ENCODE results near the gene PNKD. TPM values are rescaled to one million over a fixed set of nuclear protein-coding genes. Genes with fewer than 3 reads are reported as not detected.

The PNKD gene
- total RNA-seq, 1 donor from 2014 or later = 13.5 TPM

DNA sequence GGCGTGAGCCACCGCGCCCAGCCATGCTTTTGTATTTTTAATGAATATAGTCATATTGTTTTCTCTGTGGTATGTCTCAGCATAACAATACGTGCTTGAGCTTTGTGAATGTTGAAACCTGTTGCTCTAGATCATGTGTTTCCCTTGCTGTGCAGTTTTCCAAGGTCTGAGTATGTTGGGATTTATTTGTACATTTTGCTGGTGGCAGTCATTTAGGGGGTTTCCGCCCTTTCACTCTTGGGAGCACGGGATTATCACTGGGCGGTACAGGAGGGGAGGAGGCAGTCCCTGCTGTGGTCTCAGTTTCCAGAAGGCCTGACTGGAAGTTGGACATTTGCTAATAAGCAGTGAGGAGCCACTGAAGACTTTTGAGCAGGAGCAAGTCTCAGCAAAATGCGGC is 61.4 kb downstream of the PNKD start:
- no peak overlapping the region for H3K4me3 ChIP-seq
- no peak overlapping the region for H2AFZ ChIP-seq (replicated peaks)
- no peaks in the 10 kb centered on the region for H3K36me3 ChIP-seq
- TF ChIP-seq EZH2 (IDR thresholded peaks at IDR 0.05) (no peak), EZH2phosphoT487 (IDR thresholded peaks at IDR 0.05) (no peak)
- Mint-ChIP-seq H3K36me3 (no peaks in the 10 kb centered on the region), H3K4me3 (peak overlapping the region; percentile 64), H3K4me1 (peaks cover 26% of the 10 kb centered on the region), H3K27me3 (ENCODE audit: insufficient read depth, low read depth) (peaks cover 16% of the 10 kb centered on the region), H3K27ac (peak overlapping the region; percentile 76), H3K9me3 (no peaks in the 10 kb centered on the region)
- DNase-seq (ENCODE audit: low spot score) = no peak
- H3K4me1 ChIP-seq = peaks cover 20% of the 10 kb centered on the region
- no peaks in the 10 kb centered on the region for H4K20me1 ChIP-seq (ENCODE audit: low read depth)
- no peak overlapping the region for H3K9ac ChIP-seq
- H3K27me3 ChIP-seq = no peaks in the 10 kb centered on the region
- H3F3A ChIP-seq (ENCODE audit: low read depth) = no peaks in the 10 kb centered on the region
- H3K9me3 ChIP-seq (ENCODE audit: low read depth) = no peaks in the 10 kb centered on the region
- H3K79me2 ChIP-seq (ENCODE audit: low read depth) = no peaks in the 10 kb centered on the region
- no peak overlapping the region for H3K27ac ChIP-seq
- no peak overlapping the region for H3K4me2 ChIP-seq

DNA sequence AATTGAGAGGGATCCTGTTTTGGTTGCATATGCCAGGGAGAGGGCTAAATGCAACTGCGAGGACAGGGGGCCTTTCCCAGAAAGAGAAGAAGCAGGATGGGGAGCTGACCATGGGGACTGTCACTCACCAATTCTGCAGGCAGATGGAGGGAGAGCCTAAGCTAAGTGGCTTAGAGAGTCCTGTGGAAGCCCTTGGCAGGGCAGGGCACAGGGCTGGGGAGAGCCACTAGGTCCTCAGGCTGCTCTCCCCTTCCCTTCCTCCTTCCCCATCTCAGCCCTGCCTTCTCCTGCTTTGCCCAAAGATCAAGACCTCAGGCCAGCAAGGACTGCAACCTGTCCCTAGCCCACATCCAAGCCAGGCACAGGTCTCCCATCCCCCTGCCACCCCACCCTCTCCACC is 62.0 kb downstream of the PNKD start:
- Mint-ChIP-seq H3K27ac (peak overlapping the region; percentile 50), H3K9me3 (no peaks in the 10 kb centered on the region), H3K36me3 (no peaks in the 10 kb centered on the region), H3K27me3 (ENCODE audit: insufficient read depth, low read depth) (peaks cover 16% of the 10 kb centered on the region), H3K4me3 (peak overlapping the region; percentile 64), H3K4me1 (peaks cover 26% of the 10 kb centered on the region)
- Histone ChIP-seq H3K9me3 (ENCODE audit: low read depth) (no peaks in the 10 kb centered on the region), H3K4me3 (no peak overlapping the region), H3K27ac (no peak overlapping the region), H4K20me1 (ENCODE audit: low read depth) (no peaks in the 10 kb centered on the region), H3K36me3 (no peaks in the 10 kb centered on the region), H3K79me2 (ENCODE audit: low read depth) (no peaks in the 10 kb centered on the region), H3K4me2 (no peak overlapping the region), H3F3A (ENCODE audit: low read depth) (no peaks in the 10 kb centered on the region), H3K4me1 (peaks cover 15% of the 10 kb centered on the region), H3K9ac (no peak overlapping the region), H2AFZ (replicated peaks) (no peak overlapping the region), H3K27me3 (no peaks in the 10 kb centered on the region)
- no peak for DNase-seq (ENCODE audit: low spot score)
- TF ChIP-seq CTCF (IDR thresholded peaks at IDR 0.05) (no peak), EZH2phosphoT487 (IDR thresholded peaks at IDR 0.05) (no peak), EZH2 (IDR thresholded peaks at IDR 0.05) (no peak)

GRCh38 chr2:218332920-218333645 is 62.8 kb downstream of the PNKD start:
- no peak overlapping the region for H3K4me2 ChIP-seq
- no peaks in the 10 kb centered on the region for H3K36me3 Mint-ChIP-seq
- no peak overlapping the region for H3K9ac ChIP-seq
- no peak overlapping the region for H3K4me3 Mint-ChIP-seq
- no peaks in the 10 kb centered on the region for H3K9me3 ChIP-seq (ENCODE audit: low read depth)
- no peaks in the 10 kb centered on the region for H3K36me3 ChIP-seq
- H3K27ac Mint-ChIP-seq = no peak overlapping the region
- H3K9me3 Mint-ChIP-seq = no peaks in the 10 kb centered on the region
- DNase-seq (ENCODE audit: low spot score) = no peak
- no peak overlapping the region for H2AFZ ChIP-seq (replicated peaks)
- H3K27ac ChIP-seq = no peak overlapping the region
- H4K20me1 ChIP-seq (ENCODE audit: low read depth) = no peaks in the 10 kb centered on the region
- peaks cover 11% of the 10 kb centered on the region for H3K4me1 ChIP-seq
- H3K79me2 ChIP-seq (ENCODE audit: low read depth) = no peaks in the 10 kb centered on the region
- no peaks in the 10 kb centered on the region for H3K27me3 ChIP-seq
- no peak for TF ChIP-seq EZH2phosphoT487 (IDR thresholded peaks at IDR 0.05)
- no peak for TF ChIP-seq EZH2 (IDR thresholded peaks at IDR 0.05)
- TF ChIP-seq CTCF (IDR thresholded peaks at IDR 0.05) = no peak
- H3K4me3 ChIP-seq = no peak overlapping the region
- no peaks in the 10 kb centered on the region for H3F3A ChIP-seq (ENCODE audit: low read depth)
- H3K27me3 Mint-ChIP-seq (ENCODE audit: insufficient read depth, low read depth) = peaks cover 16% of the 10 kb centered on the region
- H3K4me1 Mint-ChIP-seq = peaks cover 23% of the 10 kb centered on the region

- H3K4me3 ChIP-seq = no peak overlapping the region
- no peaks in the 10 kb centered on the region for H3F3A ChIP-seq (ENCODE audit: low read depth)
- Mint-ChIP-seq H3K27me3 (ENCODE audit: insufficient read depth, low read depth) (peaks cover 14% of the 10 kb centered on the region), H3K9me3 (no peaks in the 10 kb centered on the region), H3K36me3 (no peaks in the 10 kb centered on the region), H3K27ac (no peak overlapping the region), H3K4me3 (no peak overlapping the region), H3K4me1 (peaks cover 11% of the 10 kb centered on the region)
- TF ChIP-seq EZH2 (IDR thresholded peaks at IDR 0.05) = no peak
- no peak for TF ChIP-seq EZH2phosphoT487 (IDR thresholded peaks at IDR 0.05)
- TF ChIP-seq CTCF (IDR thresholded peaks at IDR 0.05) = no peak
- no peaks in the 10 kb centered on the region for H3K27me3 ChIP-seq
- H3K79me2 ChIP-seq (ENCODE audit: low read depth) = no peaks in the 10 kb centered on the region
- H3K9me3 ChIP-seq (ENCODE audit: low read depth) = no peaks in the 10 kb centered on the region
- DNase-seq (ENCODE audit: low spot score) = no peak
- no peak overlapping the region for H3K9ac ChIP-seq
- no peaks in the 10 kb centered on the region for H3K36me3 ChIP-seq
- H3K27ac ChIP-seq = no peak overlapping the region
- H3K4me2 ChIP-seq = no peak overlapping the region
- no peaks in the 10 kb centered on the region for H4K20me1 ChIP-seq (ENCODE audit: low read depth)
- no peak overlapping the region for H2AFZ ChIP-seq (replicated peaks)
- peaks cover 7% of the 10 kb centered on the region for H3K4me1 ChIP-seq
Measured at GRCh38 chr2:218334531-218334930, 64.2 kb downstream of the PNKD start.

Data from neural progenitor cell (in vitro differentiated cells).